GM08714 (cell line): ENCODE measurements around the gene C18orf54.
"Not testable (repeated sequence)": the region's sequence is repeated elsewhere in the genome, so short reads cannot be mapped to it uniquely, and the experiment has no call there.

Experiments used
- H3K4me3 ChIP-seq: fragments of 200-500 bp; sonication (Bioruptor generic); 2 replicates; pipeline ENCODE4 v1.5.1; 2014; ENCODE audit warnings: mild to moderate bottlenecking, low read length, inconsistent platforms
- ZNF274 ChIP-seq: IDR thresholded peaks from 2 replicates; pipeline ENCODE4 v1.6.1; 2012; ENCODE audit warnings: mild to moderate bottlenecking, low read depth, low read length

Gene C18orf54

GRCh38 chr18:54357660-54358494 lies at the start of gene C18orf54, which contains the start of gene STARD6:
Gene C18orf54, plus strand, starts transcription at chr18:54357906. Its CDS starts 2,667 bp downstream, at chr18:54360573.
Gene STARD6, minus strand, starts transcription at chr18:54357858. Its CDS starts 3,285 bp downstream, at chr18:54354573.
- peak within 1 kb of the TSS; percentile 90 for H3K4me3 ChIP-seq
- TF ChIP-seq ZNF274: no peak

DNA sequence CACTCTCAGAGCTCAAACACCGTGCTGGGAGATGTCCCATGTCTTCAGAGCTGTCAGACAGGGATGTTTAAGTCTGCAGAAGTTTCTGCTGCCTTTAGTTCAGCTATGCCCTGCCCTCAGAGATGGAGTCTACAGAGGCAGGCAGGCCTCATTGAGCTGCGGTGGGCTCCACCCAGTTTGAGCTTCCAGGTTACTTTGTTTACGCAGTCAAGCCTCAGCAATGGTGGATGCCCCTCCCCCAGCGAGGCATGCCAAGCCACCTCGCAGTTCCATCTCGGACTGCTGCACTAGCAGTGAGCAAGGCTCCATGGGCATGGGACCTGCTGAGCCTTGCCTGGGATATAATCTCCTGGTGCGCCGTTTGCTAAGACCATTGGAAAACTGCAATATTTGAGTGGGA lies 48.1 kb upstream of the C18orf54 start:
- not testable (repeated sequence) for H3K4me3 ChIP-seq

- no peak for TF ChIP-seq ZNF274
- H3K4me3 ChIP-seq: no peak overlapping the region
Measured at GRCh38 chr18:54316071-54316820, 41.5 kb upstream of the C18orf54 start.

DNA sequence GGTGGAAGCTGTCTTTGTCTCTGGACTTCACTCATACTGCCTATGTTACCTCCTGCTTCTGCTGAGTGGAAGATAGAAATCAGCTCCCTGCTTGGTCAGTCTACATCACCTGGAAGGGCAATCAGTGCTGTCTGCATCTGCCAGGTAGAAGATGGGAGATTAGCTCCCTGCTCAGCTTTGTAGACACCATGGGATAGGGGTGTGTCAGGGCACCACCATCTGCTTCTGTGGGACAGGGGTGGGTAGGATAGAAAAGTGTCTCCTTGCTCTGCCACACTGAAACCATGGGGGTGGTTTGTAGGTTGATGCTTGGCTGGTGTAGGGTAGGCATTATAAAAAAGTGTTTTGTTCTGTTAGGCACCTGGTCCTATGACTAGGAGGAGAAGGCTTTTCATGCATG lies 34.1 kb upstream of the C18orf54 start:
- TF ChIP-seq ZNF274: no peak
- H3K4me3 ChIP-seq: no peak overlapping the region

DNA sequence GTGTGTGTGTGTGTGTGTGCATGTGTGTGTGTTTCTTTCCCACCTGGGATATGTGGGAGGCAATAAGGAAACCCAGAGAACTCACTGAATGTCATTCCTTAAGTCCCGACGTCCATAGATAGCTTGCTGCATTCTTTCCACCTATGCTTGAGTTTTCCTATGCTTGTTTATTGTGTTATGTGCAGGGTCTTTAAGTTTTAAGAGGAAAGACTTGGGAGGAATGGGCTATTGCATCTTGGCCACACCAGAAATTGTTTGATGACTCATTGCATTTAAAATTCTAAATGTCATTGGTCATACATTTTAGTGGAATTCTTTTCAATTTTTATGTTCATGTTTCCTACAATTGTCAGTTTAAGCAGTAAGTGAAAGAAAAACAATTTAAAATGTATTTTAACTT lies 33.7 kb upstream of the C18orf54 start:
- no peak overlapping the region for H3K4me3 ChIP-seq
- no peak for TF ChIP-seq ZNF274

GRCh38 chr18:54327818-54328217 lies 29.9 kb upstream of the C18orf54 start:
- no peak overlapping the region for H3K4me3 ChIP-seq
- TF ChIP-seq ZNF274: no peak

DNA sequence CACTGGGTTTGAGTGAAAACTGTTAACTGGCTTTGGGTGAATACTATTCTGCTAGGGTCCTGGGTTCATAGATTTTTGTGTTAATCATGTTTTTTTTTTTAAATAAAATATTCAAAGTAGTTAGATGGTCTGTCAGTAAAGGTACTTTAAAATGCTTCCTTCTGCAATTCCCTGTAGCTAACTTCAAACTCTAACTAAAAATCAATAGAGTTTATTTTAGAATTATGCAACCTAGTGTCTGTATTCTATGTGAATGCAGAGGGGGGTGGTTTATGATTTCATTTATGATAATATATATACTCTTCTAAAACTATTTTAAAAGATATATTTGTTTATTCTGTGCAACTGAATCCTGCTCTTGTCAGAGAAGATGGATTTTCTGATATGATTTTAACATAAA lies 27.9 kb upstream of the C18orf54 start:
- no peak overlapping the region for H3K4me3 ChIP-seq
- TF ChIP-seq ZNF274: no peak

GRCh38 chr18:54330768-54331548 lies 26.7 kb upstream of the C18orf54 start:
- no peak overlapping the region for H3K4me3 ChIP-seq
- no peak for TF ChIP-seq ZNF274

GRCh38 chr18:54335638-54336173 lies 22.0 kb upstream of the C18orf54 start:
- no peak for TF ChIP-seq ZNF274
- H3K4me3 ChIP-seq: no peak overlapping the region

GRCh38 chr18:54338230-54338629 lies 19.5 kb upstream of the C18orf54 start:
- TF ChIP-seq ZNF274: no peak
- no peak overlapping the region for H3K4me3 ChIP-seq

DNA sequence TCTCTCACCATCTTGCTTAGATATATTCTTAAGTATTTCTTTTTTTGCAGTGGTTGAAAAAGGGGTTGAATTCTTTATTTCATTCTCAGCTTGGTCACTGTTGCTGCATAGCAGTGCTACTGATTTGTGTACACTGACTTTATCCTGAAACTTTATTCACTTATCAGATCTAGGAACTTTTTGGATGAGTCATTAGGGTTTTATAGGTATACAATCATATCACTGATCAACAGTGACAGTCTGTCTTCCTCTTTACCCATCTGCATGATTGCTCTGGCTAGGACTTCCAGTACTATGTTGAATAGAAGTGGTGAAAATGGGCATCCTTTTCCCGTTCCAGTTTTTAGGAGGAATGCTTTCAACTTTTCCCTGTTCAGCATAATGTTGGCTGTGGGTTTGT lies 6.5 kb upstream of the C18orf54 start:
- TF ChIP-seq ZNF274: no peak
- no peak overlapping the region for H3K4me3 ChIP-seq

DNA sequence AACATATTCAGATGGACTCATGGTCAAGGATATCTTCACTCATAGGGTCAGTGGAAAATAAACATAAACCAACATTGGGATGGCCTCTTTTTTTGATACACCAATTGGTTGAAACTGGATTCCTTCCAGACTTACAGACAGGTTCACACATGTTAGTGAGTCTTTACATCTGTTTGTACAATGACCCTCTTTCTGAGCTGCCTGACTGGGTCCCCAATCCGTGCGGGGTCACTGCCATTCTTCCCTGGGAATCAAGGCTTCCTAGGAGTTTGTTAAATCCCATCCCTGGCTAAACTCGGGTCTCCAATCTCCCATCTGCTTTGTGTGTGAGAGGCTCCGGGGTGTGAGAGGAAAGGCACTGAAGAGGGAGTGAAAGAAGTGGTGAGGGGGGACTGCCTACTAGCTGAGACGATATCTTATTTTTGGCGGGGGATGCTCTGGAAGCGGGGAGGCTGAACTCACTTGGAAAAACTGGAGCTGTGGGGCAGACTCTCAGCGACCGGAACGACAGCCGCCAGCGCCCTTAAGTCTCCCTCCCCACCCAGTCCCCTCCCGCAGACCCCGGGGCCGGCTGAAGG lies 535 bp upstream of the C18orf54 start:
- no peak for TF ChIP-seq ZNF274
- peak overlapping the region; percentile 90 for H3K4me3 ChIP-seq

- TF ChIP-seq ZNF274: no peak
- H3K4me3 ChIP-seq: peak overlapping the region; percentile 90
Measured at GRCh38 chr18:54358495-54359040, 862 bp downstream of the C18orf54 start.

- TF ChIP-seq ZNF274: no peak
- H3K4me3 ChIP-seq: peak overlapping the region; percentile 90; the same call in 1 of the 2 replicates
Measured at GRCh38 chr18:54359233-54359632, 1.5 kb downstream of the C18orf54 start.
